HG03469 (cell line): ENCODE results near the gene MFAP2.
"Not testable (repeated sequence)": the region's sequence is repeated elsewhere in the genome, so short reads cannot be mapped to it uniquely, and the experiment has no call there.

Experiments
- ATAC-seq: cut with Tn5 transposase; IDR thresholded peaks from one replicate; pipeline ENCODE4 v1.9.1; 2021; ENCODE audit warnings: mild to moderate bottlenecking, moderate library complexity, moderate number of reproducible peaks; ENCODE audit not compliant: unreplicated experiment

The MFAP2 gene

GRCh38 chr1:16933945-16934344 lies 46.5 kb downstream of the MFAP2 start:
- not testable (repeated sequence) for ATAC-seq

- ATAC-seq: not testable (repeated sequence)
Measured at GRCh38 chr1:16931206-16931934, 49.0 kb downstream of the MFAP2 start.

GRCh38 chr1:16929146-16930041 lies 51.0 kb downstream of the MFAP2 start:
- ATAC-seq: not testable (repeated sequence)

- ATAC-seq: no peak
Measured at GRCh38 chr1:16927711-16928485, 52.5 kb downstream of the MFAP2 start.

GRCh38 chr1:16927256-16927655 lies 53.2 kb downstream of the MFAP2 start:
- no peak for ATAC-seq

GRCh38 chr1:16926491-16927073 lies 53.8 kb downstream of the MFAP2 start:
- no peak for ATAC-seq

- no peak for ATAC-seq
Measured at GRCh38 chr1:16925635-16926490, 54.6 kb downstream of the MFAP2 start.

GRCh38 chr1:16924919-16925477 lies 55.4 kb downstream of the MFAP2 start:
- no peak for ATAC-seq
